ENCODE results near the gene PRRG3.

The PRRG3 gene

GRCh38 chrX:151738751-151739150 is 43.5 kb downstream of the PRRG3 start:
- no peak overlapping the region for H3K4me3 ChIP-seq (ENCODE audit: low read depth, low read length)
- no peak for DNase-seq (ENCODE audit: low read depth)
- TF ChIP-seq, protein P1, sequence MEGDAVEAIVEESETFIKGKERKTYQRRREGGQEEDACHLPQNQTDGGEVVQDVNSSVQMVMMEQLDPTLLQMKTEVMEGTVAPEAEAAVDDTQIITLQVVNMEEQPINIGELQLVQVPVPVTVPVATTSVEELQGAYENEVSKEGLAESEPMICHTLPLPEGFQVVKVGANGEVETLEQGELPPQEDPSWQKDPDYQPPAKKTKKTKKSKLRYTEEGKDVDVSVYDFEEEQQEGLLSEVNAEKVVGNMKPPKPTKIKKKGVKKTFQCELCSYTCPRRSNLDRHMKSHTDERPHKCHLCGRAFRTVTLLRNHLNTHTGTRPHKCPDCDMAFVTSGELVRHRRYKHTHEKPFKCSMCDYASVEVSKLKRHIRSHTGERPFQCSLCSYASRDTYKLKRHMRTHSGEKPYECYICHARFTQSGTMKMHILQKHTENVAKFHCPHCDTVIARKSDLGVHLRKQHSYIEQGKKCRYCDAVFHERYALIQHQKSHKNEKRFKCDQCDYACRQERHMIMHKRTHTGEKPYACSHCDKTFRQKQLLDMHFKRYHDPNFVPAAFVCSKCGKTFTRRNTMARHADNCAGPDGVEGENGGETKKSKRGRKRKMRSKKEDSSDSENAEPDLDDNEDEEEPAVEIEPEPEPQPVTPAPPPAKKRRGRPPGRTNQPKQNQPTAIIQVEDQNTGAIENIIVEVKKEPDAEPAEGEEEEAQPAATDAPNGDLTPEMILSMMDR (IDR thresholded peaks at IDR 0.05; ENCODE audit: control insufficient read depth, extremely low read depth, insufficient read depth) = no peak

DNA sequence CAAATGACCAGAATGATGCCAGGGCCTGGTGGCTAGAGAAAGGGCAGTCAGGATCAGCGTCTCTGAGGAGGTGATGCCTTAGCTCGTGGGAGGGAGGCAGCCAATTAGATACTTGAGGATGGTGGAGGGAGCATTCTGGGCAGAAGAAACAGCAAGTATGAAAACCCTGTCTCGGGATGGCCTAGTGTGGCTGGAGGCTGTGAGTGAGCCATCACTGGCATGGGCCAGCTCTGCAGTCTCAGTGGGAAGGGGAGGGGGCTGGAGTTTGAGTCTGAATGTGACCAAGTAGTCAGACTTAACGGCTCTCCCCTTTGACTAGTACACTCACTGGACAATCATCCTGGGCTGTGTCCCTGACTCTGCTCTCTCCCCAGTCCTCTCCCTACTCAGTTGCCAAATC is 46.3 kb downstream of the PRRG3 start:
- H3K4me3 ChIP-seq (ENCODE audit: low read depth, low read length) = no peak overlapping the region
- TF ChIP-seq, protein P1 (IDR thresholded peaks at IDR 0.05; ENCODE audit: control insufficient read depth, extremely low read depth, insufficient read depth) = no peak
- DNase-seq (ENCODE audit: low read depth) = no peak

DNA sequence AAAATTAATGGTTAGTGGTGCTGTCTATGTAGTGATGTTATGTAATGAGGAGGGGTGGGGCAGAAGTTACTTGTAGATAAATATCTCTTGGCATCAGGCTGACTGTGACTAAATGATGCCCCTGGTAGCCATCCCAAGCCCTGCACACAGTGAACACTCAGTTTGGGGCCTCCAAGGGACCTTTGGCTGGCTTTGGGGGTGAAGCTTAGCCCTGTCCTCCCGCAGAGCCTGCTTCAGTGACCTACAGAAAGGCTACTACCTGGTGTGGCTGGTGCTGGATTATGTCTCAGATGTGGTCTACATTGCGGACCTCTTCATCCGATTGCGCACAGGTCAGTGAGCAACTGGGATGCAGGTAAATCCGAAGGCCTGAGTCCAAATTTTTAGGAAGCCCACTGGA is 47.1 kb downstream of the PRRG3 start:
- TF ChIP-seq, protein P1 (IDR thresholded peaks at IDR 0.05; ENCODE audit: control insufficient read depth, extremely low read depth, insufficient read depth) = no peak
- DNase-seq (ENCODE audit: low read depth) = no peak
- no peak overlapping the region for H3K4me3 ChIP-seq (ENCODE audit: low read depth, low read length)

GRCh38 chrX:151743651-151744470 is 48.6 kb downstream of the PRRG3 start:
- TF ChIP-seq, protein P1 (IDR thresholded peaks at IDR 0.05; ENCODE audit: control insufficient read depth, extremely low read depth, insufficient read depth) = no peak
- no peak overlapping the region for H3K4me3 ChIP-seq (ENCODE audit: low read depth, low read length)
- DNase-seq (ENCODE audit: low read depth) = no peak

DNA sequence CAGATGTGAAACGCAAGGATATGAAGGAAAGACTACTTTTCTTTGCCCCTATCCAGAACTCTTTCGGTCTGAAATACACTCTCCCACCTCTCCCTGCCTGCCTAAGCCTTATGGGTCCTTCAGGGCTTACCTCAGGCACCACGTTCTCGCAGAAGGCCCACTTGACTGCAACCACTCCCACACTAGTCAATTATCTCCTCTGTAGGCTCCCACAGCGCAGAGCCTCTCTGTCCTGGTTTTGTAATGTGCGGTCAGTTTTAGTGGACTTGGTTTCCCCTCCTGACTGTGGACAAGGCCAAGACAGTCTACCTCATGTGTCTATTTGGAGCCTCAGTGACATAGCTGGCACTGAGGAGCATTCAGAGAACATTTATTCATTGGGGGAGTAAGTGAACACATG is 50.4 kb downstream of the PRRG3 start:
- DNase-seq (ENCODE audit: low read depth) = no peak
- no peak overlapping the region for H3K4me3 ChIP-seq (ENCODE audit: low read depth, low read length)
- TF ChIP-seq, protein P1 (IDR thresholded peaks at IDR 0.05; ENCODE audit: control insufficient read depth, extremely low read depth, insufficient read depth) = no peak

DNA sequence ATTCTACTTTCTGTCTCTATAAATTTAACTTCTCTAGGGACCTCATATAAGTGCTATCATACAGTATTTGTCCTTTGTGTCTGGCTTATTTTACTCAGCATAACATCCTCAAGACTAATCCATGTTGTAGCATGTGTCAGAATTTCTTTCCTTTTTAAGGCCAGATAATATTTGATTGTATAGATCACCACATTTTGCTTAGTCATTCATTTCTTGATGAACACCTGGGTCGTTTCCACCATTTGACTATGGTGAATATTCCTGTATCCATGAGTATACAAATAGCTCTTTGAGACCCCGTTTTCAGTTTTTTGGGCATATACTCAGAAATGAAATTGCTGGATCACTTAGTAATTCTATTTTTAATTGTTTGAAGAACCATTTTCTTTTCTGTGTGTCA is 51.2 kb downstream of the PRRG3 start:
- TF ChIP-seq, protein P1 (IDR thresholded peaks at IDR 0.05; ENCODE audit: control insufficient read depth, extremely low read depth, insufficient read depth) = no peak
- DNase-seq (ENCODE audit: low read depth) = no peak
- H3K4me3 ChIP-seq (ENCODE audit: low read depth, low read length) = no peak overlapping the region

GRCh38 chrX:151750511-151750910 is 55.3 kb downstream of the PRRG3 start:
- TF ChIP-seq, protein P1 (IDR thresholded peaks at IDR 0.05; ENCODE audit: control insufficient read depth, extremely low read depth, insufficient read depth) = no peak
- DNase-seq (ENCODE audit: low read depth) = no peak
- H3K4me3 ChIP-seq (ENCODE audit: low read depth, low read length) = no peak overlapping the region

Data from LNCaP clone FGC (cell line).